Activated CD8-positive, alpha-beta memory T cell treated with anti-CD3 and anti-CD28 coated beads, Interleukin-2, amount 50 U/mL, for 4 hours (primary cell): Measurements from ENCODE around the gene DCAF15.

ENCODE experiments used
- DNase-seq: peaks from one replicate; pipeline ENCODE4 v3.0.0-alpha.2; 2020

Gene DCAF15

GRCh38 chr19:13995878-13996765, 43.8 kb downstream of the DCAF15 start:
- DNase-seq = no peak

GRCh38 chr19:13996928-13997630, 44.8 kb downstream of the DCAF15 start:
- no peak for DNase-seq

GRCh38 chr19:13997631-13997962, 45.3 kb downstream of the DCAF15 start:
- DNase-seq = no peak

GRCh38 chr19:13998426-13998825, 46.1 kb downstream of the DCAF15 start:
- DNase-seq = no peak

GRCh38 chr19:13999085-13999484, 46.8 kb downstream of the DCAF15 start:
- no peak for DNase-seq

GRCh38 chr19:14000691-14001375, 48.5 kb downstream of the DCAF15 start:
- DNase-seq = no peak

GRCh38 chr19:14002571-14003250, 50.4 kb downstream of the DCAF15 start:
- no peak for DNase-seq

- no peak for DNase-seq
Observed at GRCh38 chr19:14003251-14004055, 51.1 kb downstream of the DCAF15 start.

GRCh38 chr19:14004619-14005348, 52.5 kb downstream of the DCAF15 start:
- DNase-seq = no peak

- DNase-seq = peak; percentile 88
Observed at GRCh38 chr19:14005349-14006084, 53.2 kb downstream of the DCAF15 start.

GRCh38 chr19:14006085-14006765, 53.9 kb downstream of the DCAF15 start, which contains the start of gene RFX1:
Gene RFX1 (minus strand): TSS chr19:14006320. CDS start chr19:13993843, 12,477 bp downstream.
- peak; percentile 100 for DNase-seq

- DNase-seq = no peak
Observed at GRCh38 chr19:14006766-14007562, 54.7 kb downstream of the DCAF15 start.
